Ureter (tissue), 1 donor: ENCODE measurements around the gene RNASE1. TPM values are rescaled to one million over a fixed set of nuclear protein-coding genes. Genes with fewer than 3 reads are reported as not detected.
"Not testable (repeated sequence)": the region's sequence is repeated elsewhere in the genome, so short reads cannot be mapped to it uniquely, and the experiment has no call there.

Experiments
- DNase-seq: peaks from one replicate; pipeline ENCODE4 v3.0.0-alpha.2; 2020; ENCODE audit warnings: low spot score
- total RNA-seq: library from RNA; stranded (reverse); gene quantifications from one replicate; pipeline ENCODE4 v1.2.4, GENCODE V29; 2023
- donor health status: DM: yes; HTN: yes; CAD: no.

RNASE1 gene
- 67.3 TPM for total RNA-seq

DNA sequence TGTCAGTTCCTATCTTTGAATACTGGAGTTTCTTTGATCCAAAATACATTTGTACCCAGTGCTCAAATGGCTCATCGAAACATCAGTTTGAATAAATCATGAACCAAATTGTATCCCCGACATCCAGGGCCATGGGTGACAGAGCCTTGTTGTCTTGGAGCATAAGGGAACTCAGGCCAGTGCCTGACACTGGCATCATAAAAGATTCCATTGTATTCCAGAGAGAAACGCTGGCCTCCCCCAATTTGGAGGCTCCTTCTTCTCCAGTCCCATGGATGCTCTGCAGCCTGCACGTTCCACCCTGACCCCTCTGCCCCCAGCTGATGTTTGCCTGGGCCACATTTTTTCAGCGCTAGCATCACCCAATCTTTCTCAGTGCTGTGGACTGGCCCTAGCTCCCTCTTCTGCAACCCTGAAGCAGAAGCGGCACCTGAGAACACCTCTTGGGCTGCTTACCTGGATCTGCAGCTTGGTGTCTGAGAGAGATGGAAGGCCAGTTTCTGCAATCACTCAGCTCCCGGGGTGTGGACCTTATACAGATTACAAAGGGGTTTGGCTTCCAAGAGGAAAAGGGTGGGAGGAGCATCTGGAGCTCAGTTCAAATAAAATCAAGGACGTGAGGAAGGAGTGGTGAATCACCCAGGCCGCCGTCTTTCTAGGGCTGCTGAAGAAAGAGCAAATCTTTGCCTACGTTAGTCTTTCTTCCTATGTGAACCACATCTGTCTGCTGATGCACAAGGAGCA lies at the start of gene RNASE1:
RNASE1 (minus strand) TSS at position 504 of the 744 bp plus-strand sequence. CDS start 776 bp downstream, outside the sequence.
- no peak for DNase-seq

DNA sequence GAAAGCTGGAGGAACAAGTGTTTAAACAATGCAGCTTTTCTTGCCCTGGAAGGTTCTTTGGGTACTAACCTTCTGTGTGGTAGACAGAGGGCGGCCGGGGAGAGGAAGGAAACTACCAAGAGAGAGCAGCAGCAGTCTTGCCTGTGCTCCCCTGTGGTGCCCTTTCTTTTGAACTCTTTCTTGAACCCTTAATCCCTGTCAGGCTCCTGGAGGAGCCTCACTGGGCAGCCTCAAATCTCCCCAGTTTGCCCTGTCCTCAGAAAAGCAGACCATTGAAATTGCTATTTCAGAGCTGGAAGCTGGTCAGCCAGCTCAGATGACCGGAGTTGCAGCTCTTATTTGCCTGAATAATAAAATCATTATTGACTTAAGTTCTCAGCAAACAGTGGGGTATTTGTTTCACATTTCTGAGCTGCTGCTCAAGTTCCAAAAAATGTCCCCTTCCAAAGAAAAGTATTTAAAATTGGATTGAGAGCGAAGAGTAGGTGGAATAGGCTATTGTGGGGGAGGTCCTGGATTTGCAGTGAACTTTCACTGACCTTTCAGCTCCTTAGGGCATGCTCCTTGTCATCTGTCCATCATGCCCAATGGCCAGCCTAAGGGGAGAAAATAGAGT lies 46.4 kb upstream of the RNASE1 start:
- DNase-seq = no peak

- no peak for DNase-seq
Measured at GRCh38 chr14:20848316-20848954, 45.8 kb upstream of the RNASE1 start.

DNA sequence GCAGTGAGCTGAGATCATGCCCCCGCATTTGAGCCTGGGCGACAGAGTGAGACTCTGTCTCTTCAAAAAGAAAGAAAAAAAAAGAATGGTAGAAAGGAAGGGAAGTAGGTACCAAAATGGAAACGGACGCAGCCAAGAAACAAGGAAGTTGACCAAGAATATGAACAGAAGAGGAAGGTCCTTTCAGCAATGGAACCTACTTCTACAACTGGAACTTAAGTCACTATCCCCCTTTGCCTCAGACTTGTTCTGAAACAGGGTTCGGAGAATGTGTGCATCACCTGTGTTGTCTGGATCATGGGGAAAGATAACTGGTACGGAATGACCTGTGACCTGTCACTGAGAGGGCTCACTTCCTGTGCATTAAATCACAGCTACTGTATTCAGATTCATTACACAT lies 43.9 kb upstream of the RNASE1 start:
- no peak for DNase-seq

DNA sequence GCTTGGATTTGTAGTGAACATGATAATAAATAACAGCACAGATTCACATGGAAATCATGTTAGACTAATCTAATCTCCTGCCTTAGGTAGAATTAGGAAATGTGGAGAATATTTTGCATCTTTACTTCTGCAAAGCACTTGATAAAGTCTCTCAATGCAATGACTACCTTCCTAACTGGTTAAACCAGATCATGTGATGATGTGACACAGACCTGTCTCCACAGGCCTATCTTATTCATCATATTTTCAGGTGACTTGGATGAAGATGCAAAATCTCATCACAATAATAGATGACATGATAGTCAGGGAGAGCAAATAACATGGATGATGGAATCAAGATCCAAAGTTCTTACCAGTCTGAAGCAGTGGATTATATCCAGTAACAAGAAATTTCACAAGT lies 38.5 kb upstream of the RNASE1 start:
- DNase-seq = no peak

DNA sequence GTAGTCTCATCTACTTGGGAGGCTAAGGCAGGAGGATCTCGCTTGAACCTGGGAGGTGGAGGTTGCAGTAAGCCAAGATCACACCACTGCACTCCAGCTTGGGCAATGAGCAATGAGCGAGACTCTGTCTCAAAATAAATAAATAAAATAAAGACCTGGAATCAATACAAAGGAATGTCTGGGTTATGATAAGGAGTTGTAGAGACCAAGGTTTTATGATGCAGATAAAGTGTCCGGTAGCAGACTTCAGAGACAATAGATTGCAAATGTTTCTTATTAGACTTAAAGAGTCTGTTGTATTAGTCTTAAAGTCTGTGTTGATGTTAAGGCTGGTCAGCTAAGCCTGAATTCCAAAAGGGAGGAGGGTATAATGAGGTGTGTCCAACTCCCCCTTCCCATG lies 35.2 kb upstream of the RNASE1 start:
- DNase-seq = no peak

DNA sequence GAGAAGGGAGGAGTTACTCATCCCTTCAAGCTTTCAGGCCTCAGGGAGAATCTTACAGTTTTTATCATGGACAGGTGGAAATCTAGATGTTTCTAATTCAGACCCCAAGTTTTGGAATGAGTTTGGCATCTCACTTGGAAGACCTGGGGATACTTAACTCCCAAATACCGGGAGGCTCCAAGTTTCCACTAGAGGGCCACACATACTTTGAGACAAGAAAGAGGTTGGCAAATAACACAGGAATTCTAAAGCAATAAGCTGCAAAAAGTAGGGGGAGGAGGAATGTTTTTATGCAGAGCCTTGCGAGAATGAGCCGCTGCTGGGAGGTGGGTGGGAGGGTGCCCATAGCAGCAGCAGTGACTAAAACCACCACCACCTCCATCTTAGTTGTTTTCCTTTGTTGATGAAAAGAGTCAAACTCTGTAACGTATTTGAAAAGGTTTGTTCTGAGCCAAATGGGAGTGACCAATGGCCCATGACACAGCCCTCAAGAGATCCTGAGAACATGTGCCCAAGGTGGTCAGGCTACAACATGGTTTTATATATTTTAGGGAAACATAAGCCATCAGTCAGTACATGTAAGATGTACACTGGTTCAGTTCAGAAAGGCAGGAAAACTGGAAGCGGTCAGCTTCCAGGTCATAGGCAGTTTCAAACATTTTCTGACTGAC lies 34.2 kb upstream of the RNASE1 start:
- no peak for DNase-seq

GRCh38 chr14:20834899-20835298 lies 32.3 kb upstream of the RNASE1 start:
- no peak for DNase-seq

GRCh38 chr14:20830831-20831230 lies 28.2 kb upstream of the RNASE1 start:
- DNase-seq = no peak

GRCh38 chr14:20828024-20828694 lies 25.5 kb upstream of the RNASE1 start:
- DNase-seq = not testable (repeated sequence)

GRCh38 chr14:20827326-20827725 lies 24.7 kb upstream of the RNASE1 start:
- DNase-seq = no peak

- DNase-seq = not testable (repeated sequence)
Measured at GRCh38 chr14:20826666-20827065, 24.0 kb upstream of the RNASE1 start.

DNA sequence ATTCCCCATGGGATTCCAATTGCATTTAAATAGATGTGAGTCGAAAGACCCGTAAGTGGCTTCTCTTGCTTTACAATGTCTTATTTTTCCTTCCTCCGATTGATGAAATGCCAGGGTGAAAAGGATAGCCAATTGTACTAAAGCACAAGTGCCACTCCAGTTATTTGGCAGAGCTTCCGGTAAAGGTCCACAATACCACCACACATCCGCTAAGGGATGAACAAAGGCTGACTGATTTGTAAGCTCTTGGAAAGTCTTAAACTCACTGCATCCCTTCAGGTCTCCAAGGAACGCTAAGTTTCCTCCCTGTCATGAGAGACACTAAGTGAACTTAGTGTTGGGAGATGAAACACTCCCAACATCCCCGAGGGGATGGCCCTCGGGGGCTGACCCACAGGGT lies 21.2 kb upstream of the RNASE1 start:
- no peak for DNase-seq

DNA sequence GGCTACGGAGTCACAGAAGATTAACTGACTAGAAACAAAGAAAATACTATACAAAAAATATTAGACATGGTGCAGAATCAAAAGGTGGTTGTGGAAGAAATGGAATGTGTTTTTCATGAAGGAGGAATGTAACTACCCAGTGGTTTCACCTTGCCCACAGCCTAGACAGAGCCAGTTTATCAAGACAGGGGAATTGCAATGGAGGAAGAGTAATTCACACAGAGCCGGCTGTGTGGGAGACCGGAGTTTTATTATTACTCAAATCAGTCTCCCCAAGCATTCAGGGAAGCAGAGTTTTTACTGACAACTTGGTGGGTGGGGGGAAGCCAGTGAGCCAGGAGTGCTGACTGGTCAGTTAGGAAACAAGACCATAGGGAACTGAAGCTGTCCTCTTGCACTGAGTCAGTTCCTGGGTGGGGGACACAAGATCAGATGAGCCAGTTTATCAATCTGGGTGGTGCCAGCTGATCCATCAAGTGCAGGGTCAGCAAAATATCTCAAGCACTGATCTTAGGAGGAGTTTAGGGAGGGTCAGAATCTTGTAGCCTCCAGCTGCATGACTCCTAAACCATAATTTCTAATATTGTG lies 19.0 kb upstream of the RNASE1 start:
- DNase-seq = not testable (repeated sequence)

- DNase-seq = no peak
Measured at GRCh38 chr14:20820063-20820904, 17.6 kb upstream of the RNASE1 start.

DNA sequence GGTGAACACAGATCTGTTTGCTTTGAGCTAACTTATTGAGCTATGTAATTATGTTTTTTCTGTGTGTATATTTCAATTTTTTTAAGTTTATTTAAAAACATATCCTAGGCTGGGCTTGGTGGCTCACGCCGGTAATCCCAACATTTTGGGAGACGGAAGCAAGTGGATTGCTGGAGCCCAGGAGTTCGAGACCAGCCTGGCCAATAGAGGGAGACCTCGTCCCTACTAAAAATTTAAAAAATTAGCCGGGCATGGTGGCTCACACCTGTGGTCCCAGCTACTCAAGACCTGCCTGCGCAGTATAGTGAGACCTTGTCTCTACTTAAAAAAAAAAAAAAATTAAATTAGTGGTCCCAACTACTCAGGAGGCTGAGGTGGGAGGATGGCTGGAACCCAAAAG lies 16.2 kb upstream of the RNASE1 start:
- DNase-seq = no peak

DNA sequence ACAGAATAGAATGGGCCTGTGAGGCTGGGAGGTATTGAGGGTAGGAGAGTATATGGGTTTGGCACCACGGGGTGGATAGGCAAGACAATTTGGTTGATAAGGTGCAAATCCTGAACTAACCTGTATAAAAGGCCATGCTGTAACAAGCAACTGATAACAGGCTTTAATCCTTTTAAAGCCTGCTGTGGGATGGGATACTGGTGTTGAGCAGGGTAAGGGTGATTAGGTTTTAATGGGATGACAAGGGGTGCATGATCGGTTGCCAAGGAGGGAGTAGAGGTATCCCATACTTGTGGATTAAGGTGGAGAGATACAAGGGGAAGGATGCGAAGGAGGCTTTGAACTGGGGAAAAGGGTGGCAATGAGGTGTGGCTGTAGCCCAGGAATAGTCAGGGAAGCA lies 13.3 kb upstream of the RNASE1 start:
- not testable (repeated sequence) for DNase-seq

DNA sequence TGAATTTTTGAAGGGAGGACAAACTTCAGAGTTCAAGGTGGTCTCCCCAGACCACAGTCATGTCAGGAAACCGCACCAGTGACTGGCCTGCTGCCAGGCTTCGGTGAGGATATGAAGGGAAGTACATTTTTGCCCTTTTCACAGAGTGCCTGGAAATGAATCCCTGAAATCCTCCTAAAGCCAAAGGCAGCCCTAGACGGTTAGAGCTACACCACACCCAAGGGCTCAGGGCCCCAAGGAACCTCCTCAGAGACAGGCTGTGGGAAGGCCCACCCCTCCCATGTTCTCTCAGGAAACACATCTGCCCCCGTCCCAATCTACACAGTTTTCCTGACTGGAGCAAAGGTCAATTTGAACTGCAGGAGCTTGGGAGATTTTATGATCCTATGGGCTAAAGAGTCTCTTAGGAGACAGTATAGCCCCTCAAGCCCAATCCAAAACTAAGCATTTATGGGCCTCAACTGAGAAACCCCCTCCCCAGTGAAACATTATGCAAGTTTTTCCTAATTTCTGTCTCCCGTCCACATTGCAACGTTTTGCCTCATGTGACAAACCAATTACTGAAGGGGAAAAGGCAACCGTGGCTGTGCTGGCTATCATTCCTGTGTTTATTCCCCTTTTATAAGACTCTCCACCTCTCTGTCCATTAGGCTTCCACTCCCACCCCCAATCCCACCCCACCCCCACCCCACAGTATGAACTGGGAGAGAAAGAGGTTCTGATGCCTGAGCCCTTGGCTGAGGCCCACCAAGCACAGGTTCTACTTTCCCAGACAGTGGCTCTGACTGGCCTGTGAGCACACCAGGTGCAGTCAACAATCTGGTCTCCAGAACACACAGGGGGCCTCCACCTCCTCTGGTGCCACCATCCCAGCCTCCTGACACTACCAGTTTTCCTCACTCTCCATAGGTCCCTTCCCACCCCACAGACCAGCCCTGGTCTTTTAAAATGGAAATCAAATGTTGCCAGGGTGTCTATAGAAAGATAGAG lies 9.6 kb upstream of the RNASE1 start:
- DNase-seq = no peak

GRCh38 chr14:20809917-20810316 lies 7.3 kb upstream of the RNASE1 start:
- no peak for DNase-seq

- no peak for DNase-seq
Measured at GRCh38 chr14:20808162-20808483, 5.5 kb upstream of the RNASE1 start.
